ENCODE data around the gene DISP2. TPM values are rescaled to one million over a fixed set of nuclear protein-coding genes. Genes with fewer than 3 reads are reported as not detected.

The DISP2 gene
- polyA plus RNA-seq, 3 donors = 0.08 to 0.79 (median 0.51) TPM

- no peak for DNase-seq (ENCODE audit: low read depth in 3 of 3, low spot score in 2 of 3)
Observed at GRCh38 chr15:40328176-40328575, 29.8 kb upstream of the DISP2 start.

- DNase-seq (ENCODE audit: low read depth in 3 of 3, low spot score in 2 of 3) = no peak
Observed at GRCh38 chr15:40328751-40329150, 29.3 kb upstream of the DISP2 start.

GRCh38 chr15:40329804-40330203, 28.2 kb upstream of the DISP2 start:
- DNase-seq (ENCODE audit: low read depth in 3 of 3, low spot score in 2 of 3) = no peak

GRCh38 chr15:40330368-40330836, 27.6 kb upstream of the DISP2 start:
- no peak for DNase-seq (ENCODE audit: low read depth in 3 of 3, low spot score in 2 of 3)

- no peak for DNase-seq (ENCODE audit: low read depth in 3 of 3, low spot score in 2 of 3)
Observed at GRCh38 chr15:40331026-40331425, 27.0 kb upstream of the DISP2 start.

- no peak for DNase-seq (ENCODE audit: low read depth in 3 of 3, low spot score in 2 of 3)
Observed at GRCh38 chr15:40331637-40332036, 26.4 kb upstream of the DISP2 start.

- no peak for DNase-seq (ENCODE audit: low read depth in 3 of 3, low spot score in 2 of 3)
Observed at GRCh38 chr15:40332113-40332781, 25.8 kb upstream of the DISP2 start.

- DNase-seq (ENCODE audit: low read depth in 3 of 3, low spot score in 2 of 3) = no peak
Observed at GRCh38 chr15:40333922-40334492, 24.0 kb upstream of the DISP2 start.

GRCh38 chr15:40334541-40334940, 23.5 kb upstream of the DISP2 start:
- DNase-seq (ENCODE audit: low read depth in 3 of 3, low spot score in 2 of 3) = no peak

- DNase-seq (ENCODE audit: low read depth in 3 of 3, low spot score in 2 of 3) = no peak
Observed at GRCh38 chr15:40334941-40335795, 22.9 kb upstream of the DISP2 start.

- DNase-seq (ENCODE audit: low read depth in 3 of 3, low spot score in 2 of 3) = no peak
Observed at GRCh38 chr15:40335938-40336743, 21.9 kb upstream of the DISP2 start.

- DNase-seq (ENCODE audit: low read depth in 3 of 3, low spot score in 2 of 3) = no peak
Observed at GRCh38 chr15:40336744-40337122, 21.3 kb upstream of the DISP2 start.

GRCh38 chr15:40337597-40337996, 20.4 kb upstream of the DISP2 start:
- no peak for DNase-seq (ENCODE audit: low read depth in 3 of 3, low spot score in 2 of 3)

GRCh38 chr15:40338041-40338657, 19.9 kb upstream of the DISP2 start:
- no peak for DNase-seq (ENCODE audit: low read depth in 3 of 3, low spot score in 2 of 3)

GRCh38 chr15:40338921-40339620, 18.9 kb upstream of the DISP2 start:
- no peak for DNase-seq (ENCODE audit: low read depth in 3 of 3, low spot score in 2 of 3)

- no peak for DNase-seq (ENCODE audit: low read depth in 3 of 3, low spot score in 2 of 3)
Observed at GRCh38 chr15:40339621-40339945, 18.4 kb upstream of the DISP2 start.

GRCh38 chr15:40340038-40340739, 17.8 kb upstream of the DISP2 start:
- no peak for DNase-seq (ENCODE audit: low read depth in 3 of 3, low spot score in 2 of 3)

- DNase-seq (ENCODE audit: low read depth in 3 of 3, low spot score in 2 of 3) = peak in 1 of 3 donors; percentile 38
Observed at GRCh38 chr15:40340740-40341400, 17.1 kb upstream of the DISP2 start, which contains the start of gene CCDC9B. Gene CCDC9B (minus strand): TSS chr15:40340939. CDS start chr15:40340819, 120 bp downstream.

Measured in right renal cortex interstitium (tissue), 3 donors.